Testis (tissue), 3 donors: ENCODE measurements around the gene CSKMT. TPM values are rescaled to one million over a fixed set of nuclear protein-coding genes. Genes with fewer than 3 reads are reported as not detected.

Experiments
- DNase-seq: peaks from one replicate; pipeline ENCODE4 v3.0.0-alpha.2; 2019
- H3K27ac ChIP-seq, 2 donors: fragments of 200-600 bp; sonication (generic); one replicate each; pipeline ENCODE4 v1.5.1; 2019
- H3K27me3 ChIP-seq: fragments of 200-600 bp; sonication (generic); one replicate; pipeline ENCODE4 v1.5.1; 2019
- H3K36me3 ChIP-seq: fragments of 200-600 bp; sonication (generic); one replicate; pipeline ENCODE4 v1.5.1; 2017; ENCODE audit warnings: low read depth; ENCODE audit errors: missing control alignments
- H3K4me1 ChIP-seq: fragments of 200-600 bp; sonication (generic); one replicate; pipeline ENCODE4 v1.5.1; 2019
- H3K4me3 ChIP-seq, 2 donors: fragments of 200-600 bp; sonication (generic); one replicate each; pipeline ENCODE4 v1.5.1; 2017 to 2019
- H3K9me3 ChIP-seq: fragments of 200-600 bp; sonication (generic); one replicate; pipeline ENCODE4 v1.5.1; 2017
- POLR2A ChIP-seq: fragments of 450-650 bp; IDR thresholded peaks from one replicate; pipeline ENCODE4 v1.6.1; 2017; ENCODE audit warnings: antibody characterized with exemption, mild to moderate bottlenecking, moderate library complexity
- WGBS, 2 donors: methylation state at CpG; one replicate each; pipeline ENCODE4 v1.1.5; 2018; 5-methylcytosine and 5-hydroxymethylcytosine counted together
- intact Hi-C: fragments of 100-400 bp; cut with DNase I; formaldehyde crosslinking; loops from one replicate; pipeline ENCODE4 v1.15.1; 2023; ENCODE audit warnings: low total_unique reads
- polyA plus RNA-seq: library from polyadenylated mRNA; stranded (reverse); fragments of 350-450 nt; fragmentation: Illumina TruSeq; extraction: RNeasy Lipid Tissue Mini Kit (QIAGEN cat#74804); gene quantifications from one replicate; pipeline ENCODE4 v1.2.3, GENCODE V29; 2014; ENCODE audit warnings: low read depth, low replicate concordance; ENCODE audit not compliant: insufficient read depth
- total RNA-seq, 2 donors: library from RNA; depleted of rRNA; stranded (reverse); fragments of >200 nt; gene quantifications; one replicate each; pipeline ENCODE4 v1.2.3, GENCODE V29; 2016
- TF ChIP-seq, protein P1 (sequence below), 3 experiments: fragments of 450-650 bp in 2 of 3; fragments of 200-600 bp in 1 of 3; sonication (generic) in 1 of 3; IDR thresholded peaks; one replicate each; pipeline ENCODE4 v1.5.1; 2016 to 2019; ENCODE audit warnings: antibody characterized with exemption in 3 of 3, mild to moderate bottlenecking in 2 of 3, moderate library complexity in 1 of 3

CSKMT gene
- total and polyA plus RNA-seq, 3 donors from 2014 or later, result 2.0 to 3.7 (median 2.4) TPM

DNA sequence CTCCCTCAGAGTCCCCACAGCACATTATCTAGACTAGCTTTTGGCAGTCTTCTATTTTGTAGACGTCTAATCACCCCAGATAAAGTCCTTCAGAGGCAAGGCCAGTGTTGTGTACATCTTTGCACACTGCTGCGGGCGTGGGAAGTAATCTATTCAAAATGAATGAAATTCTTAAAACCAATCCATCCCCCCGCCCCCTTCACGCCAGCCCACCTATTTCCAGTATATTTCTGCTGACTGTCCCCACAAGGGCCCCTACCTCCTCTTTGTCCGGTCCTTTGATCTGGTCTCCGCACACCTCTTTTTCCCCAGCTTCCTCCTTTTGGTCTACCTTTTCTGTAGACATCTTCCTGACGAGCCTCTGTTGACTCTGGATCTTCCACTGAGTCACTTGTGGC lies 41.7 kb downstream of the CSKMT start:
- intact Hi-C loops, result no loop called here
- H3K36me3 ChIP-seq, result no peaks in the 10 kb centered on the region
- peak overlapping the region; percentile 15 to 80 for H3K27ac ChIP-seq
- no peaks in the 10 kb centered on the region for H3K27me3 ChIP-seq
- H3K4me1 ChIP-seq, result peaks cover 44% of the 10 kb centered on the region
- TF ChIP-seq, protein P1, sequence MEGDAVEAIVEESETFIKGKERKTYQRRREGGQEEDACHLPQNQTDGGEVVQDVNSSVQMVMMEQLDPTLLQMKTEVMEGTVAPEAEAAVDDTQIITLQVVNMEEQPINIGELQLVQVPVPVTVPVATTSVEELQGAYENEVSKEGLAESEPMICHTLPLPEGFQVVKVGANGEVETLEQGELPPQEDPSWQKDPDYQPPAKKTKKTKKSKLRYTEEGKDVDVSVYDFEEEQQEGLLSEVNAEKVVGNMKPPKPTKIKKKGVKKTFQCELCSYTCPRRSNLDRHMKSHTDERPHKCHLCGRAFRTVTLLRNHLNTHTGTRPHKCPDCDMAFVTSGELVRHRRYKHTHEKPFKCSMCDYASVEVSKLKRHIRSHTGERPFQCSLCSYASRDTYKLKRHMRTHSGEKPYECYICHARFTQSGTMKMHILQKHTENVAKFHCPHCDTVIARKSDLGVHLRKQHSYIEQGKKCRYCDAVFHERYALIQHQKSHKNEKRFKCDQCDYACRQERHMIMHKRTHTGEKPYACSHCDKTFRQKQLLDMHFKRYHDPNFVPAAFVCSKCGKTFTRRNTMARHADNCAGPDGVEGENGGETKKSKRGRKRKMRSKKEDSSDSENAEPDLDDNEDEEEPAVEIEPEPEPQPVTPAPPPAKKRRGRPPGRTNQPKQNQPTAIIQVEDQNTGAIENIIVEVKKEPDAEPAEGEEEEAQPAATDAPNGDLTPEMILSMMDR (IDR thresholded peaks at IDR 0.05), result no peak
- TF ChIP-seq POLR2A, result no peak
- H3K9me3 ChIP-seq, result no peaks in the 10 kb centered on the region
- DNase-seq, result no peak
- 36 to 42% methylated on average over 8 of the region's 8 CpGs for WGBS, 2 donors
- peak overlapping the region; percentile 75 for H3K4me3 ChIP-seq

DNA sequence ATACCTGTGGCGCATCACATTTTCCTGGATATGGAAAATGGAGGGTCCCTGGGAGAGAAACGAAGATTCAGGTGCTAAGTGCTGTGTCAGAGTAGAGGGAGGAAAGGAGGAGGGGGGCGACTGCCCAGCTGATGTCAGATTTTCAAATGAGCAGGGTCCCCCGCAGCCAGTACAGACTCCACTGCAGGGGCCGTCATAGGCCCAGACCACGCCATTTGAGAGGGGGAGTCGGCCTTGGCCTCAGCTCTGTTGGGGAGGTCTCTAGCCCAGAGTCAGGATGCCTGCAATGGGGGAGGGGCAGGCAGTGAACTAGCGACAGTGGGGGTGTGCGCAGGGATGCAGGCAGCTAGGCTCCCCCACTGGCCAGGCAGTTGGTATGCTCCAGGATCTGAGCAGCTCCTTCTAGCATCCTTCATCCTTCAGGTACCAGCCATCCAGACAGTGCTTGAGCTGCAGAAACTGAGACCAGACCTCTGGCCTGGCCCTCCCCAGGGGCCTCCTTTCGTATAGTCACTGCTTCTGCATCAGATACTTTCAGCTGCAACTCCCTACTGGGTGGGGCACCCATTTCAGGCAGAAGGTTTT lies 42.3 kb downstream of the CSKMT start, which contains the start of the genes BSCL2 and GNG3:
Gene BSCL2, minus strand, starts transcription at position 148 of the 585 bp plus-strand sequence. CDS start 229 bp downstream, outside the sequence.
Gene GNG3, plus strand, starts transcription at position 400 of the 585 bp plus-strand sequence. CDS start 620 bp downstream, outside the sequence.
- Histone ChIP-seq H3K4me3 (peak within 1 kb of the TSS; percentile 75), H3K4me1 (peaks cover 44% of the 10 kb centered on the region), H3K9me3 (no peaks in the 10 kb centered on the region), H3K27me3 (no peaks in the 10 kb centered on the region), H3K27ac (peak within 1 kb of the TSS; percentile 80 to 99), H3K36me3 (no peaks in the 10 kb centered on the region)
- 55 to 66% methylated on average over 9 of the region's 10 CpGs for WGBS, 2 donors
- TF ChIP-seq, protein P1 (IDR thresholded peaks at IDR 0.05), result no peak
- TF ChIP-seq POLR2A, result no peak
- intact Hi-C loops, result no loop called here
- DNase-seq, result peak; percentile 66

DNA sequence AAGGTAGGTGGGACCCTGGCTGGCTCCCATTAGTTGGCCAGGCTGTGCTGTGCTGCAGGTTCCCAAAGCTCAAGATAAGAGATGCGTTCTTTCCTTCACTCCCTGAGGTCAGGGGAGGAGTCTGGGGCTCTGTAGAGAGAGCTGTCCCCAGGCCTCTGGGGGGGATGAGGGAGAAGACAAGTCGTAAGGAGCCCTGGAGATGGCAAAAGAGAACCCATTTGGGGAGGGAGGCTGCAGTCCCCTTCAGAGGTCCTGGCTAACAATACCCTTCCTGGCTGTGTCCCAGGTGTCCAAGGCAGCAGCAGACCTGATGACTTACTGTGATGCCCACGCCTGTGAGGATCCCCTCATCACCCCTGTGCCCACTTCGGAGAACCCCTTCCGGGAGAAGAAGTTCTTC lies 43.3 kb downstream of the CSKMT start:
- intact Hi-C loops, result no loop called here
- 35 to 44% methylated on average over 5 of the region's 5 CpGs for WGBS, 2 donors
- no peak for DNase-seq

DNA sequence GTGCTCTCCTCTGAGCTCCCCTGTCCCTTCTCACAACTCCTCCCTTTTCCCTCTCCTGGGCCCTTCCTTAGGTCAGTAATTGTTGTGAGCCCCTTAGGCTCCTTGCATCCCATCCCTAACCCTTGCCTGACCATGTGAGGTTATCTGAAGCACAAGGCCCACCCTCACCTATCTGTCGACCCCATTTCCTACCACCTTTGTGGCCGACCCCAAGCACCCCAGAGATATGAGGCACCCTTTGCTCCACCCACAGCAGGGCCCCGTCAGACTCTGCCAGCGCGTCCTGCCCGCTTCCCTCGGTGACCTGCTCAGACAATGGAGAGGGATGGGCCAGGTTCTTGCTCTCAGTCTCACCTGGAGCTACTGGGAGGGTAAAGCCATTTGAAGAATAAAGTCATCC lies 43.7 kb downstream of the CSKMT start:
- Histone ChIP-seq H3K4me3 (peak overlapping the region; percentile 59 to 64), H3K9me3 (no peaks in the 10 kb centered on the region), H3K4me1 (peaks cover 44% of the 10 kb centered on the region), H3K36me3 (no peaks in the 10 kb centered on the region), H3K27me3 (no peaks in the 10 kb centered on the region), H3K27ac (peak overlapping the region; percentile 80 to 99)
- DNase-seq, result no peak
- intact Hi-C loops, result no loop called here
- TF ChIP-seq POLR2A, result no peak
- TF ChIP-seq, protein P1 (IDR thresholded peaks at IDR 0.05), result no peak
- 3 to 5% methylated on average over 7 of the region's 7 CpGs for WGBS, 2 donors

More for the DNA sequence above, 43.3 kb downstream of the CSKMT start:
- Histone ChIP-seq H3K36me3 (no peaks in the 10 kb centered on the region), H3K27me3 (no peaks in the 10 kb centered on the region), H3K9me3 (no peaks in the 10 kb centered on the region), H3K4me1 (peaks cover 44% of the 10 kb centered on the region), H3K27ac (peak overlapping the region; percentile 80 to 99), H3K4me3 (no peak overlapping the region)
- TF ChIP-seq, protein P1 (IDR thresholded peaks at IDR 0.05), result no peak
- no peak for TF ChIP-seq POLR2A
